ENCODE results near the gene EBF4.
"Not testable (repeated sequence)": the region's sequence is repeated elsewhere in the genome, so short reads cannot be mapped to it uniquely, and the experiment has no call there.

Gene EBF4

GRCh38 chr20:2672446-2672845 lies 20.1 kb upstream of the EBF4 start:
- DNase-seq: no peak

GRCh38 chr20:2673453-2673852 lies 19.1 kb upstream of the EBF4 start:
- no peak for DNase-seq

GRCh38 chr20:2680046-2680445 lies 12.5 kb upstream of the EBF4 start:
- no peak for DNase-seq

- not testable (repeated sequence) for DNase-seq
Observed at GRCh38 chr20:2682040-2682439, 10.5 kb upstream of the EBF4 start.

GRCh38 chr20:2684817-2685216 lies 7.8 kb upstream of the EBF4 start:
- DNase-seq: not testable (repeated sequence)

GRCh38 chr20:2687514-2687913 lies 5.1 kb upstream of the EBF4 start:
- no peak for DNase-seq

- DNase-seq: peak; percentile 54
Observed at GRCh38 chr20:2688041-2688591, 4.5 kb upstream of the EBF4 start.

- DNase-seq: no peak
Observed at GRCh38 chr20:2690213-2690612, 2.4 kb upstream of the EBF4 start.

- no peak for DNase-seq
Observed at GRCh38 chr20:2690718-2691117, 1.9 kb upstream of the EBF4 start.

- no peak for DNase-seq
Observed at GRCh38 chr20:2691127-2691526, 1.5 kb upstream of the EBF4 start.

- DNase-seq: no peak
Observed at GRCh38 chr20:2691663-2692035, 931 bp upstream of the EBF4 start.

GRCh38 chr20:2692886-2693285 lies 306 bp downstream of the EBF4 start:
- DNase-seq: no peak

GRCh38 chr20:2693286-2694007 lies 867 bp downstream of the EBF4 start:
- DNase-seq: peak; percentile 32

GRCh38 chr20:2694008-2694471 lies 1.5 kb downstream of the EBF4 start:
- no peak for DNase-seq

- no peak for DNase-seq
Observed at GRCh38 chr20:2694519-2694918, 1.9 kb downstream of the EBF4 start.

GRCh38 chr20:2695206-2695983 lies 2.8 kb downstream of the EBF4 start:
- no peak for DNase-seq

GRCh38 chr20:2695984-2696525 lies 3.5 kb downstream of the EBF4 start:
- DNase-seq: not testable (repeated sequence)

- no peak for DNase-seq
Observed at GRCh38 chr20:2696646-2697045, 4.1 kb downstream of the EBF4 start.

- DNase-seq: no peak
Observed at GRCh38 chr20:2697768-2698167, 5.2 kb downstream of the EBF4 start.

- DNase-seq: no peak
Observed at GRCh38 chr20:2698186-2698817, 5.7 kb downstream of the EBF4 start.

- no peak for DNase-seq
Observed at GRCh38 chr20:2698912-2699311, 6.3 kb downstream of the EBF4 start.

GRCh38 chr20:2699775-2700413 lies 7.3 kb downstream of the EBF4 start:
- DNase-seq: no peak
